Spinal cord (tissue), 10 donors: ENCODE results near the gene IL13. TPM values are rescaled to one million over a fixed set of nuclear protein-coding genes. Genes with fewer than 3 reads are reported as not detected.
"Not testable (repeated sequence)": the region's sequence is repeated elsewhere in the genome, so short reads cannot be mapped to it uniquely, and the experiment has no call there.

Source experiments
- DNase-seq, 6 donors: peaks; one replicate each; pipeline versions ENCODE4 v3.0.0 to v3.0.0-alpha.2; 2013 to 2015; ENCODE audit warnings: low spot score in 6 of 6, low read depth in 4 of 6
- H3K27ac ChIP-seq: one replicate; pipeline ENCODE4 v1.5.1; 2013; ENCODE audit warnings: low read depth, low read length, control low read depth
- H3K27me3 ChIP-seq: one replicate; pipeline ENCODE4 v1.6.1; 2013; ENCODE audit warnings: low read length; ENCODE audit not compliant: control insufficient read depth, insufficient read depth
- H3K36me3 ChIP-seq: one replicate; pipeline ENCODE4 v1.6.1; 2013; ENCODE audit warnings: low read length; ENCODE audit not compliant: control insufficient read depth, insufficient read depth
- H3K4me1 ChIP-seq: one replicate; pipeline ENCODE4 v1.6.1; 2013; ENCODE audit warnings: low read length; ENCODE audit not compliant: control insufficient read depth, insufficient read depth
- H3K4me3 ChIP-seq: one replicate; pipeline ENCODE4 v1.5.1; 2013; ENCODE audit warnings: low read depth, low read length, control low read depth
- H3K9me3 ChIP-seq: one replicate; pipeline ENCODE4 v1.6.1; 2013; ENCODE audit warnings: low read length; ENCODE audit not compliant: control insufficient read depth, insufficient read depth
- WGBS: methylation state at CpG from one replicate; pipeline ENCODE4 v1.1.5; 2013; ENCODE audit warnings: missing lambda C conversion rate; ENCODE audit not compliant: insufficient coverage; 5-methylcytosine and 5-hydroxymethylcytosine counted together
- long read RNA-seq, 4 donors: transcript quantifications; one replicate each; lab custom pipeline, GENCODE V29; 2026
- polyA plus RNA-seq, 2 donors: library from polyadenylated mRNA; unstranded; fragments of 120-200 nt; gene quantifications; one replicate each; pipeline ENCODE4 v1.2.1, GENCODE V29; 2013; ENCODE audit not compliant: insufficient read length in 2 of 2
- total RNA-seq, 2 donors: library from RNA; depleted of rRNA in 1 of 2; stranded (reverse); fragments of 120-200 nt in 1 of 2; fragments of >200 nt in 1 of 2; gene quantifications; one replicate each; pipeline versions ENCODE4 v1.2.3 to v1.2.4, GENCODE V29; 2013 to 2014
- donor health status: healthy.

IL13 gene
- total RNA-seq (not detected), polyA plus RNA-seq (under 1 TPM in 1 of 2 donors, not detected in 1; 0.18 TPM)
- long read RNA-seq, donor 1, partial matches to known transcripts, result 0 of 1 reads
- long read RNA-seq, donor 1, other reads (novel, unspliced or antisense), result 0 of 1 reads
- long read RNA-seq, donor 2, result 0 reads
- long read RNA-seq, donor 3, result 0 reads
- long read RNA-seq, donor 4, result 0 reads

DNA sequence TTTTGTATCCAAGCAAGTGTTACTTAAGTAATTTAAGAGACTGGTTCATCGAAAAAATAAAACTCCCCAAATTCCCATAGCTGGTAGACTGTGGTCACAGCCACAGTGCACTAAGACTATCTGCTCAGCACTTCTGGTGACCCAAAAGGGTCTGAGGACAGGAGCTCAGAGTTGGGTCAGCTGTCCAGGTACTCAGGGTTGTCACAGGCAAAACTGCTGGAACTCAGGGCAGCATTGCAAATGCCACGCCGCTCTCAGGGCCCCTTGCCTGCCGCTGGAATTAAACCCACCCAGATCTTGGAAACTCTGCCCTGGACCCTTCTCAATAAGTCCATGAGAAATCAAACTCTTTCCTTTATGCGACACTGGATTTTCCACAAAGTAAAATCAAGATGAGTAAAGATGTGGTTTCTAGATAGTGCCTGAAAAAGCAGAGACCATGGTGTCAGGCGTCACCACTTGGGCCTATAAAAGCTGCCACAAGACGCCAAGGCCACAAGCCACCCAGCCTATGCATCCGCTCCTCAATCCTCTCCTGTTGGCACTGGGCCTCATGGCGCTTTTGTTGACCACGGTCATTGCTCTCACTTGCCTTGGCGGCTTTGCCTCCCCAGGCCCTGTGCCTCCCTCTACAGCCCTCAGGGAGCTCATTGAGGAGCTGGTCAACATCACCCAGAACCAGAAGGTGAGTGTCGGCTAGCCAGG, at the start of gene IL13:
Gene IL13, plus strand, starts transcription at position 498 of the 705 bp plus-strand sequence. Its CDS starts 14 bp downstream, at position 512.
- Histone ChIP-seq H3K9me3 (no peaks in the 10 kb centered on the region), H3K36me3 (no peaks in the 10 kb centered on the region), H3K4me3 (no peak within 1 kb of the TSS), H3K27ac (no peak within 1 kb of the TSS), H3K4me1 (peaks cover 13% of the 10 kb centered on the region), H3K27me3 (peaks cover 15% of the 10 kb centered on the region)
- 97% methylated on average over 9 of the region's 12 CpGs for WGBS
- no peak for DNase-seq

GRCh38 chr5:132611965-132612364, 46.0 kb upstream of the IL13 start:
- DNase-seq, result no peak
- no peaks in the 10 kb centered on the region for H3K27me3 ChIP-seq
- peaks cover 8% of the 10 kb centered on the region for H3K36me3 ChIP-seq
- H3K4me1 ChIP-seq, result no peaks in the 10 kb centered on the region
- H3K9me3 ChIP-seq, result no peaks in the 10 kb centered on the region
- H3K27ac ChIP-seq, result no peak overlapping the region
- H3K4me3 ChIP-seq, result no peak overlapping the region
- WGBS, result no CpG with 5 or more reads among the region's 2 CpGs

DNA sequence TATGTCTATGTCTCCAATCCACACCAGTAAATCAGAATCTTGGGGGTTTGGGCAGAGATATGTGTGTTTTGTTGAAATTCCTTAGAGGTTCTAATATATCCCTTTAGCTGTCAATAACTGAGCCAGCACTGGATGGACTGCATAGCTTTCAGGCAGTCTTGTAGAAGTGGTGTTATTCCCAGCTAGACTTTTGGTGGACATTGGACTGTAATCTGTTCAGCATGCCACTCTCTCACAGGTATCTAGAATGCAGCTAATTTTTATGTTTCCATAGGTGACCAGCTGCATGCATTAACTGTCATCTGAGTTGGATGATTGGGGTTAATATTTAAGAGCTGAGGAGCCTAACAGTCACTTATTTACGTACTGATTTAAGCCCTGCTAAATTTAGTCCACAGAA, 45.1 kb upstream of the IL13 start:
- no CpG with 5 or more reads among the region's 1 CpG for WGBS

GRCh38 chr5:132621699-132622098, 36.3 kb upstream of the IL13 start:
- Histone ChIP-seq H3K27me3 (no peaks in the 10 kb centered on the region), H3K9me3 (peaks cover 1% of the 10 kb centered on the region), H3K4me1 (no peaks in the 10 kb centered on the region), H3K27ac (no peak overlapping the region), H3K4me3 (no peak overlapping the region), H3K36me3 (peaks cover 7% of the 10 kb centered on the region)
- DNase-seq, result no peak

More for the DNA sequence above, 45.1 kb upstream of the IL13 start:
- Histone ChIP-seq H3K4me1 (no peaks in the 10 kb centered on the region), H3K36me3 (peaks cover 8% of the 10 kb centered on the region), H3K9me3 (no peaks in the 10 kb centered on the region), H3K27ac (no peak overlapping the region), H3K4me3 (no peak overlapping the region), H3K27me3 (no peaks in the 10 kb centered on the region)
- no peak for DNase-seq

- DNase-seq, result no peak
- H3K27ac ChIP-seq, result no peak overlapping the region
- peaks cover 7% of the 10 kb centered on the region for H3K36me3 ChIP-seq
- H3K4me3 ChIP-seq, result no peak overlapping the region
- H3K4me1 ChIP-seq, result no peaks in the 10 kb centered on the region
- H3K27me3 ChIP-seq, result no peaks in the 10 kb centered on the region
- peaks cover 1% of the 10 kb centered on the region for H3K9me3 ChIP-seq
These were observed 35.4 kb upstream of the IL13 start for GRCh38 chr5:132622608-132623007.

GRCh38 chr5:132627470-132627869, 30.5 kb upstream of the IL13 start:
- 93% methylated on average over 2 of the region's 2 CpGs for WGBS
- Histone ChIP-seq H3K36me3 (peaks cover 9% of the 10 kb centered on the region), H3K4me3 (no peak overlapping the region)

DNA sequence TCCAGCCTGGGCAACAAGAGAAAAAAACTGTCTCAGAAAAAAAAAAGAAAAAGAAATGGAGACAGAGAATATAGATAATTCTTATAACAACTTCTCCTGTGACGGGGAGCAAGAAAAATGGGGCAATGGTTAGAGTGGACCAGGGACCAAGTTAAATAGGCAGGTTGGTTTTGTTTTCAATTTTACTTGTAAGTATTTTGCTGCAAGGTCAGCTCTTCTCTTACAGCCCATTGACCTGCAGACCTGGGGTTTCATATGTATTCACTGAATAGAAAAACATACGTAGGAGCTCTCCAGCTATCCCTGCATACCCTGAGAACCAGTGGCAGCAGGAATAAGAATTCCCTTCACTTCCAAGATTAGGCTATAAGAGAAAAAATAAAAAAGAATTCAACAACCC, 29.2 kb upstream of the IL13 start:
- H3K4me3 ChIP-seq, result no peak overlapping the region
- WGBS, result 100% methylated on average over 1 of the region's 2 CpGs
- no peak for DNase-seq
- H3K9me3 ChIP-seq, result no peaks in the 10 kb centered on the region
- no peaks in the 10 kb centered on the region for H3K4me1 ChIP-seq
- H3K27me3 ChIP-seq, result no peaks in the 10 kb centered on the region
- peaks cover 9% of the 10 kb centered on the region for H3K36me3 ChIP-seq
- H3K27ac ChIP-seq, result no peak overlapping the region

More at GRCh38 chr5:132627470-132627869, 30.5 kb upstream of the IL13 start:
- Histone ChIP-seq H3K9me3 (no peaks in the 10 kb centered on the region), H3K27ac (no peak overlapping the region), H3K27me3 (no peaks in the 10 kb centered on the region), H3K4me1 (no peaks in the 10 kb centered on the region)
- DNase-seq, result no peak

DNA sequence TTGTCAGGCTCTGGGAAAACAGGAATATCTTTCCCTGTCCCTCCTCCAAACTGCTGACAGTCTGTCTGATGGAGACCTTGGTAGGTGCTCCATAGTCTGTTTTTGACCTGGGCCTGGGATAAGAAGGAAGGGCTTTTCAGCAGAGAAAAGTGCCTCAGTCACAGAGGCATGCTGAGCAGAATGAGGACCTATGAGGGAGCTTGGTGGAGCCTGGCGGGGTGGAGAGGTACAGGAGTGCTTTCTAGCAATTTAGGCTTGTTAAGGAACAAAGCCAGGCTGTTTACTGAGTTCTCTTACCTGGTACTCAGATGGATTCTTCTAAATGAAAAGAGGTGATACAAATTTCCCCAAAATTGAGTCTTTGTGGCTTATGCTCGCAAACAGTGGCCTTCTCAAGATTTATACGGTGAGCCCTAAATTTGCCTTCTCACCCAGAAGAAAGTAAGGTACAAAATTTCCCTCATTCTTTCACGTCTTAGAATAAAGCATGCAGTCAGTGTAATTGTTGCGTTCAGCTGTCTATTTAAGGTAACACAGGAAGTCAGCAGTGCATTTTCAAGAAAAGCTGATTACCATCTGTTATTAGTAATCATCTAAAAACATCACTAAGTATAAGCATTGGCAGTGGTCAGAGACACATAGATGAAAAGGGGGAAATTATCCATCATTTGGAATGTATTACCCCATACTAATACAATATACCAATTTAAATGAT, 28.6 kb upstream of the IL13 start:
- Histone ChIP-seq H3K4me1 (no peaks in the 10 kb centered on the region), H3K9me3 (no peaks in the 10 kb centered on the region), H3K27ac (no peak overlapping the region), H3K36me3 (peaks cover 9% of the 10 kb centered on the region), H3K27me3 (no peaks in the 10 kb centered on the region), H3K4me3 (no peak overlapping the region)
- DNase-seq, result no peak
- 91% methylated on average over 1 of the region's 5 CpGs for WGBS

- H3K4me3 ChIP-seq, H3K9me3 ChIP-seq, H3K27me3 ChIP-seq, H3K4me1 ChIP-seq, DNase-seq, H3K27ac ChIP-seq: not testable (repeated sequence)
- H3K36me3 ChIP-seq, result peaks cover 13% of the 10 kb centered on the region
- WGBS, result no CpG with 5 or more reads among the region's 4 CpGs
These were observed 24.4 kb upstream of the IL13 start for GRCh38 chr5:132633587-132633986.

DNA sequence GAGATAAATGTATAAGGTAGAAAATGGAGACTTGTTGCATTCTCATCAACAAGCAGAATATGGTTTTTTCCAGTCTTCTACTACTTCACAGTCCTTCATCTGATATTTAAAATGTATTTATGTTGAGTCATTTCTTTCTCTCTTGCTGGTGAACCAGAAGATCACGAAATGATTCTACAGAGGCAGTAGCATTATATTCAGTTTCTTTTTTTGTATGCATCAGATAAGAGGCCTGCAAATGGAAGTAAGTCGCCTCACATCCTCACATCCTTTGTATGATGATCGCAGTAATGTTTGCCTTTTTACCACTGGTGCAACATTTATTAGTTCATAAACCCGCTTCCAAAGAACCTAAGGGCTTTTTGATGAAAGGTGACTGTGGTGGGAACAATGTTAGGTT, 22.1 kb upstream of the IL13 start:
- WGBS, result no CpG with 5 or more reads among the region's 4 CpGs
- H3K4me3 ChIP-seq, result no peak overlapping the region
- H3K9me3 ChIP-seq, result no peaks in the 10 kb centered on the region
- no peaks in the 10 kb centered on the region for H3K4me1 ChIP-seq
- DNase-seq, result no peak
- no peaks in the 10 kb centered on the region for H3K27me3 ChIP-seq
- H3K27ac ChIP-seq, result no peak overlapping the region
- H3K36me3 ChIP-seq, result peaks cover 16% of the 10 kb centered on the region
